Measurements from ENCODE around the gene CDADC1.

DNA sequence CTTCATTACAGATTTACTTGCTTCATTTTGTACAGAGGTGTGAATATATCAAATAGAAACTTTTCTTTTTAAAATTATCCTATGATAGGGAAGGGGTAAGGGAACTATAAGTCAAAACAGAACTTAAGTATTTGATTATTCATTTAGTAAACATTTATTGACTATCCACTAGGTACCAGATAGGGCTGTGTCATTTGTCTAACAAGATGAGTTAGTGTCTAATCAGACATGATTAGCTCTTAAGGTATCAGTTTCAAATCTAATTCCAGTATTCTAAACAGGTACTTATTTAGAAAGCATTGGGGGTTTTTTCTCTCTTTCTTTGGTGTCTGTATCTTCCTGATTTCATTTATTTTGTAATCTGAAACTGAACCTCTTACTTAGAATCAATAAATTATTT, 32.2 kb downstream of the CDADC1 start:
- TF ChIP-seq, protein P1, sequence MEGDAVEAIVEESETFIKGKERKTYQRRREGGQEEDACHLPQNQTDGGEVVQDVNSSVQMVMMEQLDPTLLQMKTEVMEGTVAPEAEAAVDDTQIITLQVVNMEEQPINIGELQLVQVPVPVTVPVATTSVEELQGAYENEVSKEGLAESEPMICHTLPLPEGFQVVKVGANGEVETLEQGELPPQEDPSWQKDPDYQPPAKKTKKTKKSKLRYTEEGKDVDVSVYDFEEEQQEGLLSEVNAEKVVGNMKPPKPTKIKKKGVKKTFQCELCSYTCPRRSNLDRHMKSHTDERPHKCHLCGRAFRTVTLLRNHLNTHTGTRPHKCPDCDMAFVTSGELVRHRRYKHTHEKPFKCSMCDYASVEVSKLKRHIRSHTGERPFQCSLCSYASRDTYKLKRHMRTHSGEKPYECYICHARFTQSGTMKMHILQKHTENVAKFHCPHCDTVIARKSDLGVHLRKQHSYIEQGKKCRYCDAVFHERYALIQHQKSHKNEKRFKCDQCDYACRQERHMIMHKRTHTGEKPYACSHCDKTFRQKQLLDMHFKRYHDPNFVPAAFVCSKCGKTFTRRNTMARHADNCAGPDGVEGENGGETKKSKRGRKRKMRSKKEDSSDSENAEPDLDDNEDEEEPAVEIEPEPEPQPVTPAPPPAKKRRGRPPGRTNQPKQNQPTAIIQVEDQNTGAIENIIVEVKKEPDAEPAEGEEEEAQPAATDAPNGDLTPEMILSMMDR (IDR thresholded peaks at IDR 0.05) = no peak
- no peak for TF ChIP-seq POLR2A (IDR thresholded peaks at IDR 0.05)
- TF ChIP-seq EP300 (IDR thresholded peaks at IDR 0.05) = no peak

Data from tibial nerve (tissue), 4 donors.